HG02763 (cell line): ENCODE measurements around the gene CRAMP1.
"Not testable (repeated sequence)": the region's sequence is repeated elsewhere in the genome, so short reads cannot be mapped to it uniquely, and the experiment has no call there.

Experiments
- ATAC-seq: cut with Tn5 transposase; IDR thresholded peaks from one replicate; pipeline ENCODE4 v1.9.1; 2021; ENCODE audit warnings: mild to moderate bottlenecking, moderate library complexity; ENCODE audit not compliant: unreplicated experiment

Gene CRAMP1

GRCh38 chr16:1708083-1708767 is 96.1 kb downstream of the CRAMP1 start:
- no peak for ATAC-seq

- no peak for ATAC-seq
These were observed 96.6 kb downstream of the CRAMP1 start for GRCh38 chr16:1708768-1709180.

GRCh38 chr16:1709356-1709755 is 97.2 kb downstream of the CRAMP1 start:
- ATAC-seq, result no peak

- ATAC-seq, result no peak
These were observed 98.8 kb downstream of the CRAMP1 start for GRCh38 chr16:1710811-1711507.

GRCh38 chr16:1712791-1713261 is 100.7 kb downstream of the CRAMP1 start:
- ATAC-seq, result no peak

GRCh38 chr16:1713331-1713730 is 101.2 kb downstream of the CRAMP1 start:
- no peak for ATAC-seq

GRCh38 chr16:1713933-1714332 is 101.8 kb downstream of the CRAMP1 start:
- ATAC-seq, result no peak

GRCh38 chr16:1715220-1715619 is 103.1 kb downstream of the CRAMP1 start:
- no peak for ATAC-seq

- not testable (repeated sequence) for ATAC-seq
These were observed 106.1 kb downstream of the CRAMP1 start for GRCh38 chr16:1718236-1718635.

- ATAC-seq, result not testable (repeated sequence)
These were observed 107.5 kb downstream of the CRAMP1 start for GRCh38 chr16:1719559-1720229.

- no peak for ATAC-seq
These were observed 109.2 kb downstream of the CRAMP1 start for GRCh38 chr16:1721372-1721771.

- no peak for ATAC-seq
These were observed 111.4 kb downstream of the CRAMP1 start for GRCh38 chr16:1723450-1724147.

GRCh38 chr16:1724491-1724890 is 112.3 kb downstream of the CRAMP1 start:
- no peak for ATAC-seq

- no peak for ATAC-seq
These were observed 114.7 kb downstream of the CRAMP1 start for GRCh38 chr16:1726661-1727502.
